Central memory CD8-positive, alpha-beta T cell (primary cell): ENCODE measurements around the gene SCPEP1.
A peak's percentile ranks its signal among the peaks of the same experiment; 100 is the strongest.
"Not testable (repeated sequence)": the region's sequence is repeated elsewhere in the genome, so short reads cannot be mapped to it uniquely, and the experiment has no call there.

ENCODE experiments used
- ATAC-seq: fragments of 150-1000 bp; cut with Tn5 transposase; replicated peaks from 2 replicates; pipeline ENCODE4 v1.10.0; 2022; ENCODE audit warnings: mild to moderate bottlenecking, moderate FRiP score, moderate number of reproducible peaks; ENCODE audit not compliant: poor library complexity, severe bottlenecking; ENCODE audit errors: extremely low read depth
- DNase-seq, 2 donors: peaks; one replicate each; pipeline ENCODE4 v3.0.0; 2021; ENCODE audit warnings: low spot score in 2 of 2
- H3K27ac Mint-ChIP-seq: one replicate; pipeline ENCODE4 v1.8.0; 2022; ENCODE audit warnings: low read depth, mild to moderate bottlenecking, moderate library complexity, mixed read lengths
- H3K27me3 Mint-ChIP-seq: one replicate; pipeline ENCODE4 v1.8.0; 2022; ENCODE audit warnings: mixed read lengths
- H3K36me3 Mint-ChIP-seq: one replicate; pipeline ENCODE4 v1.8.0; 2022; ENCODE audit warnings: mild to moderate bottlenecking, moderate library complexity, mixed read lengths; ENCODE audit not compliant: insufficient read depth
- H3K4me1 Mint-ChIP-seq: one replicate; pipeline ENCODE4 v1.8.0; 2022; ENCODE audit warnings: mixed read lengths
- H3K4me3 Mint-ChIP-seq: one replicate; pipeline ENCODE4 v1.8.0; 2022; ENCODE audit warnings: mild to moderate bottlenecking, moderate library complexity, mixed read lengths
- H3K9me3 Mint-ChIP-seq: one replicate; pipeline ENCODE4 v1.8.0; 2022; ENCODE audit warnings: mixed read lengths

SCPEP1 gene

GRCh38 chr17:56943505-56944125 lies 34.3 kb upstream of the SCPEP1 start:
- no peak overlapping the region for H3K4me3 Mint-ChIP-seq
- H3K9me3 Mint-ChIP-seq = no peaks in the 10 kb centered on the region
- H3K27me3 Mint-ChIP-seq = no peaks in the 10 kb centered on the region
- H3K4me1 Mint-ChIP-seq = no peaks in the 10 kb centered on the region
- no peak overlapping the region for H3K27ac Mint-ChIP-seq
- peaks cover 66% of the 10 kb centered on the region for H3K36me3 Mint-ChIP-seq
- ATAC-seq = no peak
- DNase-seq = no peak

DNA sequence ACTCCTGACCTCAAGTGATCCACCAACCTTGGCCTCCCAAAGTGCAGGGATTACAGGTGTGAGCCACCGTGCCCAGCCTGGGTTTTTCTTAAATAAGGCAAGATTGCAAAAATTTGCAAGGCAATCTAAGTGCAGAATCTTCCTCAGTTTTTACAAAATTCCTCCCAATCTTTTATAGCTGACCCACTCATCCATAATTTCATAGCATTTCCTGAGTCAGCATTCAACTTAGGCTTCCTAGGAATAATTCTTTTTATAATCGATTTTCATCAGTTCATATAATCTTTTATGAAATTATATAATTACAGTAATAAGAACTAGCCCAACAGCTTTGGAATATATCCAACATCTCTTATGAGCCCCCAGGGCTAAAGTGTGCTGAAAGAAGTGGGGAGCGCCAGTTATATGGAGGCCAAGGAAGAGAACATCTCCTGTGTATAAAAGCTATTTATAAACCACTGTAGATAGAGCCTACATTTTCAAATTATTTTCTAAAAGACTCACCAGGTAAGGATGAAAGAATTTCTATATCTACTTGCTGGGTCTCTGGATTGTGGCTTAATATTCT lies 31.9 kb upstream of the SCPEP1 start:
- no peak for ATAC-seq
- Mint-ChIP-seq H3K27ac (no peak overlapping the region), H3K36me3 (peaks cover 62% of the 10 kb centered on the region), H3K4me3 (no peak overlapping the region), H3K4me1 (peaks cover 4% of the 10 kb centered on the region), H3K27me3 (no peaks in the 10 kb centered on the region), H3K9me3 (no peaks in the 10 kb centered on the region)
- no peak for DNase-seq

- no peak overlapping the region for H3K27ac Mint-ChIP-seq
- H3K9me3 Mint-ChIP-seq = no peaks in the 10 kb centered on the region
- ATAC-seq (no peak), DNase-seq (no peak)
- H3K4me3 Mint-ChIP-seq = no peak overlapping the region
- H3K27me3 Mint-ChIP-seq = no peaks in the 10 kb centered on the region
- peaks cover 55% of the 10 kb centered on the region for H3K36me3 Mint-ChIP-seq
- peaks cover 4% of the 10 kb centered on the region for H3K4me1 Mint-ChIP-seq
Observed at GRCh38 chr17:56947741-56948140, 30.2 kb upstream of the SCPEP1 start.

DNA sequence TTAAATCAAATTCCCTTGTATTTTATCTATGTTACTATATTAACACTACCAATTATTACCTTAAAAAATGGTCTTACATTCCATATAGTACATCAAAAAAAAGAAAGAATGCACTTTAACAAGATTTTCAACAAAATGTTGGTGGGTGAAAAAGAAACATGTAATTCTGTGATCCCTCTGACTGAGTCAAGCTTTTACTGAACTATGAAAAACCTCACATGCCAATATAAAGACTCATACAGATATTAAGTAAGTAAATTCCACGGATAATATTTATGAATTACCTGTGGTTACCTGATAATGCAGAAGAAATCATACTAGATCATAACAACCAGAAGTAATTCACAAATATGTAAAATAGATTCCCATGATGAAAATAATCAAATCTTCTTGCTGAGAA lies 29.4 kb upstream of the SCPEP1 start:
- H3K27ac Mint-ChIP-seq = no peak overlapping the region
- ATAC-seq (no peak), DNase-seq (no peak)
- H3K27me3 Mint-ChIP-seq = no peaks in the 10 kb centered on the region
- peaks cover 4% of the 10 kb centered on the region for H3K4me1 Mint-ChIP-seq
- H3K36me3 Mint-ChIP-seq = peaks cover 51% of the 10 kb centered on the region
- H3K9me3 Mint-ChIP-seq = no peaks in the 10 kb centered on the region
- no peak overlapping the region for H3K4me3 Mint-ChIP-seq

- no peak overlapping the region for H3K4me3 Mint-ChIP-seq
- H3K27me3 Mint-ChIP-seq = no peaks in the 10 kb centered on the region
- H3K4me1 Mint-ChIP-seq = peaks cover 4% of the 10 kb centered on the region
- no peak for ATAC-seq
- H3K27ac Mint-ChIP-seq = no peak overlapping the region
- H3K36me3 Mint-ChIP-seq = peaks cover 44% of the 10 kb centered on the region
- DNase-seq = no peak
- no peaks in the 10 kb centered on the region for H3K9me3 Mint-ChIP-seq
Observed at GRCh38 chr17:56949595-56949994, 28.3 kb upstream of the SCPEP1 start.

- Mint-ChIP-seq H3K4me1 (peaks cover 6% of the 10 kb centered on the region), H3K36me3 (peaks cover 8% of the 10 kb centered on the region), H3K4me3 (no peak overlapping the region), H3K27me3 (no peaks in the 10 kb centered on the region), H3K9me3 (no peaks in the 10 kb centered on the region), H3K27ac (no peak overlapping the region)
- DNase-seq (no peak), ATAC-seq (no peak)
Observed at GRCh38 chr17:56956992-56957391, 20.9 kb upstream of the SCPEP1 start.

DNA sequence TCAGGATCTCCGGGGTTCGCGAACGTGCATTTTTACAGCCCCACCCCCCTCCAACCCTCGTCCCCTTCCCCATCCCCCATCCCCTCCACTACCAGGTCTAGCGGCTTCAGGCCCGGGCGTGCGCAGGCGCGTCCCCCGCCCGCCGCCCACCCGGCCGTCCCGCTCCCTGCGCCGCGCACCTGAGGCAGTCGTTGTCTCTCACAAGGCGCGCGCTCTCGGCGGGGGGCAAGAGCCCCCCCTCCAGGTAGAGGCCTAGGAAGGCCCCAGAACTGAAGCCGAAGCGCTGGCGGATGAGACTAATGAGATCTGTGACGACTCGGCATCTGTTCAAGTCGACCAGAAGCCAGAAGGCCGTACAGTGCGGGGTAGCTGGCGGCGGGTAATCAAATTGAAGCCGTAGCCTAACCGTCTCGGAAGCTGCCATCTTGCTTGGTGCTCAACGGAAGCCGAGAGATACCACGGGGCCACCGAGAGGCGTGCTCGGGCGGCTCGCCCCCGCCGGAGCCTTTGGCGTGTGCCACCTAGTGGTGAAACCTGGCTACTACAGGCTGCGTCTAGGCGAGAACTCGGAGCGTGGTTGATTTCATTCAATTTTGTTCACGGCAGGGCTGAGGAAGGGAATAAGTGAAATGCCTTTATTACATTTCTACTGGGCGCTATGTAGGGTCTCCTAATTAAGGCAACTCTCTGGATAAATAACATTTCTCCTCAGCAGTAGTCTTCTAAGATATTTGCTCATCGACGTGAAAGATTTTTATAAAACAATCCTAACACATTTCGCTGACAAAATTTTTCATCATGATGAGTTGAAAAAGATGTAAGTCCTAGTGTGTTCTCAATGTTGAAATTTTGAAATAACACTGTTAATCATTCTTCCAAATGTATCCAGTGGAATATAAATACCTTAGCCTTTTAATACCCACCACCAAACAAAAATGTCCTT lies 17.1 kb upstream of the SCPEP1 start, which contains the start of gene COIL:
Gene COIL, minus strand, starts transcription at position 455 of the 943 bp plus-strand sequence. Its CDS starts 31 bp downstream, at position 424.
- Mint-ChIP-seq H3K9me3 (no peaks in the 10 kb centered on the region), H3K4me3 (peak within 1 kb of the TSS; percentile 76), H3K4me1 (peaks cover 6% of the 10 kb centered on the region), H3K27me3 (no peaks in the 10 kb centered on the region), H3K27ac (peak within 1 kb of the TSS; percentile 74), H3K36me3 (peaks cover 6% of the 10 kb centered on the region)
- ATAC-seq (peak; percentile 97), DNase-seq (peak; percentile 88 to 94)

DNA sequence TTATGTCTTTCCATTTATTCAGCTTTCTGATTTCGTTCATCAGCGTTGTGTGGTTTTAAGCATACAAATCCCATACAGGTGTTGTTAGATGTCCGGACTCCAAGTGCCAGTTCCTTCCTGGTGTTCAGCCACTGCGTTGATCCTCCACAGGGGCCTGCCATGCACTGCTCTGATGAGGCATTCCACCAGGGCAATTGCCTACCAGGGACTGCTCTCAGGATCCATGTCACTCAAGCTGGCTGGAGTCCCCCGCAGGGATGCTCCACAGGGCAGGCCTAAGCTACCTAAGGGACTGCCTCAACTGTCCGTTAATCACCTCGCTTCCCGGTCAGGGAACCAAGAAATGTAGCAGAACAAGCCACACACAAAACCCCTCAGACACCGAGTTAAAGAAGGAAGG lies 12.7 kb upstream of the SCPEP1 start:
- not testable (repeated sequence) for ATAC-seq, H3K36me3 Mint-ChIP-seq, H3K4me1 Mint-ChIP-seq, H3K4me3 Mint-ChIP-seq, H3K27ac Mint-ChIP-seq, H3K27me3 Mint-ChIP-seq, H3K9me3 Mint-ChIP-seq, DNase-seq

GRCh38 chr17:56965681-56966080 lies 12.2 kb upstream of the SCPEP1 start:
- H3K9me3 Mint-ChIP-seq = not testable (repeated sequence)

GRCh38 chr17:56966338-56966737 lies 11.6 kb upstream of the SCPEP1 start:
- DNase-seq (no peak), ATAC-seq (no peak)
- H3K4me3 Mint-ChIP-seq = no peak overlapping the region
- H3K4me1 Mint-ChIP-seq = no peaks in the 10 kb centered on the region
- no peaks in the 10 kb centered on the region for H3K9me3 Mint-ChIP-seq
- H3K27me3 Mint-ChIP-seq = no peaks in the 10 kb centered on the region
- H3K27ac Mint-ChIP-seq = no peak overlapping the region
- H3K36me3 Mint-ChIP-seq = no peaks in the 10 kb centered on the region

More at GRCh38 chr17:56965681-56966080, 12.2 kb upstream of the SCPEP1 start:
- H3K27ac Mint-ChIP-seq, H3K27me3 Mint-ChIP-seq, H3K4me1 Mint-ChIP-seq, H3K36me3 Mint-ChIP-seq, ATAC-seq, DNase-seq, H3K4me3 Mint-ChIP-seq: not testable (repeated sequence)

DNA sequence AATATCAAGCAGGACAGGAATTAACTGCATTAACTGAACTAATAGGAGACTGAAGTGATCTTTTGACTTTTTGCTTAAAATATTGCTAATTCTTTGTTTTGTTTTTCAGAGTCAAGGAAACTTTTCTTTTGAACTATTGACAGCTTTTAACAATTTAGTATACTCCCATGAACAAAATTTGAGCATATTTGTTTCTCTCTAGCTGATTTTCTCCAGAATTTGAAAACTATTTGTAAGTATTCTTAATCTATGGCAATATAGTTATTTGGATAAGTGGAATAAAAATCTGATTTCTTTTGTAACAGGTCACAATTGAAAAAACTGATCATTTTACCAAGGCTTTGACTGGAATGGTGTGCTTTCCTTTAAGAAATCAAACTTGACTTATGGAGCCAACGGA lies 7.0 kb upstream of the SCPEP1 start:
- H3K9me3 Mint-ChIP-seq = no peaks in the 10 kb centered on the region
- H3K4me3 Mint-ChIP-seq = no peak overlapping the region
- H3K27me3 Mint-ChIP-seq = no peaks in the 10 kb centered on the region
- no peaks in the 10 kb centered on the region for H3K36me3 Mint-ChIP-seq
- ATAC-seq (no peak), DNase-seq (no peak)
- H3K27ac Mint-ChIP-seq = no peak overlapping the region
- no peaks in the 10 kb centered on the region for H3K4me1 Mint-ChIP-seq

GRCh38 chr17:56972111-56972730 lies 5.7 kb upstream of the SCPEP1 start:
- Mint-ChIP-seq H3K9me3 (no peaks in the 10 kb centered on the region), H3K27ac (no peak overlapping the region), H3K4me1 (no peaks in the 10 kb centered on the region), H3K4me3 (no peak overlapping the region), H3K27me3 (no peaks in the 10 kb centered on the region), H3K36me3 (peaks cover 3% of the 10 kb centered on the region)
- DNase-seq (no peak), ATAC-seq (no peak)
